SKM-1 (cell line): ENCODE results near the gene NEIL3.
"Not testable (repeated sequence)": the region's sequence is repeated elsewhere in the genome, so short reads cannot be mapped to it uniquely, and the experiment has no call there.

Source experiments
- DNase-seq: peaks from one replicate; lab custom pipeline; 2025; ENCODE audit not compliant: unreplicated experiment; lab: John Stamatoyannopoulos, UW

The NEIL3 gene

DNA sequence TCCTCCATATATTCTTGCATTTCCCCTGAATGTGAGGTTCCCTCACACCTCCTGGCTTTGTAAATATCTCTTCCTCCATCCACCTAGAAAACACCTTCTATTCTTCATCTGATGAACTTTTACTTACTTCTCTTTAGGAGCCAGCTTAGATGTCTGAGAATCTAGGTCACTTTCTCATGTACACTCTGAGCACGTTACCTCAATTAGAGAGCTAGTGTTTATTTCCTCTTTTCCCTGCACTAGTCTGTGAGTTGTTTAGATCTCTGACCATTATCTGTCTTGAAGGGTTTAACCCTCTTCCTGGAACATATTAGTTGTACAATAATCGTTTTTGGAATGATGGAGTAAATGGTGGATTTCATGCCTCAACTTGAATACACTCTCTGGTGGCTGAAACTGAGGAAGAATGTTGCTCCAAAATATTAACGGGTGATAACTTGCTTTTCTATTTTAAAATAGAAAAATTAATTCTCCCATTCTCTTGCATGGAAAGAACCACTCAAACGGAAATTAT, 8.5 kb upstream of the NEIL3 start:
- DNase-seq: peak; percentile 62

DNA sequence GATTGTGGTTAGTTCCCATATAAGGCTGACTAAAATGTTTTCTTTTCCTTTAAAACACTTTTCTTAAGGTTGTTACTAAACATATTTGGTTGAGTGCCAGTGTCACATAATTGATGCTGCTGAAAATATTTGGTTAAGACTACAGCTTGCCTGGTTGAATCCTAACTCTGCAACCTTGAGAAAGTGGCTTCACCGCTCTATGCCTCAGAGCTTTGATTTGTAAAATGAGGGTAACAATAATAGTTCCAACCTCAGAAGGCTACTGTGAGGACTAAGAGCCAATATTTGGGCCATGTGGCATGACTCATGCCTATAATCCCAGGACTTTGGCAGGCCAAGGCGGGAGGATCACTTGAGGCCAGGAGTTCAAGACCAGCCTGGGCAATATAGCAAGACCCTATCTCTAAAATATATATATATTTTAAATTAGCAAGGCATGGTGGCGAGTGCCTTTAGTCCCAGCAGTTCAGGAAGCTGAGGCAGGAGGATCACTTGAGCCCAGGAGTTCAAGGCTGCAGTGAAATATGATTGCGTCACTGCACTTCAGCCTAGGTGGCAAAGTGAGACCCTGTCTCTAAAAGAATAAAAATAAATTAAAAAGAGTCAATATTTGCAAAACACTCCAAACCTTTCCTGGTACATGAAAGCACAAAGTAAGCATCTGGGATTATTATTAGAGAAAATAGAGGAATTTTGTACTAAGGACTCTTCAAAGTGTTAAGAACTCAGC, 7.1 kb upstream of the NEIL3 start:
- DNase-seq: no peak

GRCh38 chr4:177304094-177304493, 5.6 kb upstream of the NEIL3 start:
- no peak for DNase-seq

DNA sequence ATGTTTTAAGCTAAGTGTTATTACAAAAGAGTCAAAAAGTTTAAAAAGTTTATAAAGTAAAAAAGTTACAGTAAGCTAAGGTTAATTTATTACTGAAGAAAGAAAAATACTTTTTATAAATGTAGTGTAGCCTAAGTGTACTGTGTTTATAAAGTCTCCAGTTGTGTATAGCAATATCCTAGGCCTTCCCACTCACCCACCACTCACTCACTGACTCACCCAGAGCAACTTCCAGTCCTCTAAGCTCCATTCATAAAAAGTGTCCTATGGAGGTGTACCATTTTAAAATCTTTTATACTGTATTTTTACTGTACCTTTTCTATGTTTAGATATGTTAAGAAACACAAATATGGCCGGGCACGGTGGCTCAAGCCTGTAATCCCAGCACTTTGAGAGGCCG, 4.8 kb upstream of the NEIL3 start:
- DNase-seq: not testable (repeated sequence)

DNA sequence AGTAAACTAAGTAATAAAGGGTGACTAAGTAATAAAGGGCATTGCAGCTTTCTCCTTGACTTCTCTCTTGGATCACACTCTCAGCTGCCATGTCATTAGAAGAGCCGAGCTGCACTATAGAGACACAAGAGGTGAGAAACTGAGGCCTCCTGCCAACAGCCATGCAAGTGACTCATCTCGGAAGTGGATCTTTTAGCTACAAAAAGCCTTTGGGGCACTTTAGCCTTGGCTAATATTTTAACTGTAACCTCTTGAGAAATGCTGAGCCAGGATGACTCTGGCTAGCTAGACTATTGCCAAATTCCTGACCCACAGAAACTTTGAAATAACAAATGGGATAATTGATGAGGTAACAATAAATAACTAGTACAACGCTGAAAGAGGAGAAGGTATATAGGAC, 1.5 kb upstream of the NEIL3 start:
- DNase-seq: peak; percentile 65

- DNase-seq: no peak
These were observed 690 bp upstream of the NEIL3 start for GRCh38 chr4:177308847-177309521.

DNA sequence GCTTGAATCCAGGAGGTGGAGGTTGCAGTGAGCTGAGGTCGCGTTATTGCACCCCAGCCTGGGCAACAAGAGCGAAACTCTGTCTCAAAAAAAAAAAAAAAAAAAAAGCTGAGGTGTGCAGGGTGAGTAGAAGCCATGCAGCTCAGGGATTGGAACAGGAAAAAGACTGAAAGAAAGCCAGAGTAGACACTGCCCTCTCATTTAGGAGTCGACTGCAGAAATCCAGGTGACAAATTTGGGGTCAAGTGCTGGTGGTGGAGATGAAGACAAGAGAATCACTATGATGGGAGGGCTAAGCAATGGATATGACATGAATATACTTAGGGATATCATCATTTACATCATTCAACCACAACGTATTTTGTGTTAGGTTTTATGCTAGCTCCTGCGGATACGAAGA, 1.9 kb downstream of the NEIL3 start:
- no peak for DNase-seq

DNA sequence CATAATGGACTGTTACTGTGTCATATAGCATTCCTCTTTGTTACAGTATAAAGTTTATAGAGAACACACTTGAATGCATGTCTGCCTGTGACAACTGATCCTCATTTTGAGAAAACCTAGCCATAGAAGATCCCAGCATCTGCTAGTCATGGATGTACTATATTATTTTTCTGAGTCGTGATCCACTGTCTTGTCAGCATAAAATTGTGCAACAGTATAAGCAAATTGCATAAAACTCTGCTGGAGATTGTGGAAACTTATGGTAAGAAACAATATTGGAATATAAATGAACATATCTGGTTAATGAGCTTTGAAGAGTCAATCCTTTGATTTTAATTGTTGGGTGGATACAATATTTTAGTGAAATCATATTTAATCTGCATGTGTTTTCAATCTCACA, 3.6 kb downstream of the NEIL3 start:
- no peak for DNase-seq

DNA sequence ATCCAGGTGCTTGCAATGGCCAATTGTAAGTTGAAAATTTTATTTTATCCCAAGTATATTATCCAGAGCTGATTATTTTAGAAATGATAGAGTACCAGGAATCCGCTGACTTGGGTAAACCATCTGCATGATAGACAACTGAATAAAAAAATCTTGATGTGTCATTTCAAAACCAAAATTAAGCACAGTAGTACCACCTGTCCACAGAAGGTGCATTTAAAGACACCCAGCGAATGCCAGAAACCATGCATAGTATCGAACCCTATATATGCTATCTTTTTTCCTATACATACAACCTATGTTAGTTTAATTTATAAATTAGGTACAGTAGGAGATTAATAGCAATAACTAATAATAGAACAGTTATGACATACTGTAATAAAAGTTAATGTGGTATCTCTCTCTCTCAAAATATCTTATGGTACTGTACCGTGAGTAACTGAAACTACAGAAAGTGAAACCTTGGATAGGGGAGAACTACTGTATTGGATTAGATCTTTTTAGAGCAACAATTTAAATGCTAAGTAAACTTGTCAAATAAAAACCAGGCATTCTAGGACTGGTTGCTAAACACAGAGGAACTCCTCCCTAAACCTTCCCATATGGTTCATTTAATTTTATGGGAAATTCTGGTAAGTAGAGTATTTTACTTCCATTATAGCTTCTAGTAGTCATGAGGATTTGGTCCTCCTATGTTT, 6.2 kb downstream of the NEIL3 start:
- no peak for DNase-seq

GRCh38 chr4:177320721-177321120, 11.0 kb downstream of the NEIL3 start:
- no peak for DNase-seq

- no peak for DNase-seq
These were observed 12.0 kb downstream of the NEIL3 start for GRCh38 chr4:177321647-177322046.

GRCh38 chr4:177322266-177322665, 12.6 kb downstream of the NEIL3 start:
- DNase-seq: no peak

DNA sequence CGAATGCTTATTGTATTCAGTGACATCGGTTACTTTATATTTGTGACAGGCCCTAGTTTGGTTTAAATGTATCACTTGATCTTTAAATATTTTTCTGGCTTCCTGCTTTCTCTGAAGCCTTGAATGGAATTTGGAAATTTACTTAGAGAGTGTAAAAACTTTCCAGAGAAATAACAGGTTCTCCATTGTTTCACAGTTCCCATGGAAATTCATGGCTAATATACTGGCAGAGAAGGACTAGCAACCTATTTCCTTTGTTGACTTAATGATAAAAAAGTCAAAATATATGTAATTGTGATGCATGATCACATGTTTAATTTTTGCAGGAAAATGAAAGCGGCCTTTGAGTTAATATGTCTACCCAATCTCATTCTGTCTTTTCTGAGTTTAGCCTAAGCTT, 13.2 kb downstream of the NEIL3 start:
- no peak for DNase-seq

DNA sequence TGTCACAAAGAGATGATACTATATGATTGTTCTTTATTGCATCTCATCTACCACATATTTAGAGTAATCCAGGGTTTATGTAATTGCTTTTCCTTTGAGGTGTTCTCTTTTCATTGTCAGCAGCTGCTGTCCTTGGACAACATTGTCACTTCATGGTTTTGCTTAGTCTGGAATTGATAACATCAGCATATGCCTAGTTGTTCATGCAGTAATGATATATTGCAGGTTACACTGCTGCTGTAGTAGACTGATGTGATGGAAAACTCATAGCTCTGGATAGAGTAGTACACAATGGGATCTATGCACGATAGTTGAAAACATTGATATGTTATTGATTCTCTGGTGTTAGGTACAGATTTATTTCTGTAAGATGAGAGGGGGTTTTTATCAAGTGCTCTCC, 13.7 kb downstream of the NEIL3 start:
- DNase-seq: no peak

DNA sequence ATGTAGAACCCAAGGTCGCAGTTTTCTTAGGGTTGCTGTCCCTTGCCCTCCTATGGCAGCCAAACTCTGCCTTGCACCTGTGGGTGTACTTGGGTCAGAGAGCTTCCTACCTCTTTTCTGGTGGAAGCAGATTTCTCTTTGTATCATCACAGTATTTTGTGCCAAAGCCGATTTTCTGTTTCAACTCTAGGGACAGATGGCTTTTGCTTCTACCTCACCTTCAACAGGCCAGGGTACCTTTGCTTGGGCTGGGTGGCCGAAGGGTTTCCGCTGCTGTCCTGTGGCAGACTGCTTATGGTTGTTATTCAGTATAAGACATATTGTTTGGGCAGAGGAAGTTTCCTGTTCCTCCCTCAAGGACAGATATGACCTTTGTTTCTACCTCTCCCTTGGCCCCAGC, 22.4 kb downstream of the NEIL3 start:
- no peak for DNase-seq

DNA sequence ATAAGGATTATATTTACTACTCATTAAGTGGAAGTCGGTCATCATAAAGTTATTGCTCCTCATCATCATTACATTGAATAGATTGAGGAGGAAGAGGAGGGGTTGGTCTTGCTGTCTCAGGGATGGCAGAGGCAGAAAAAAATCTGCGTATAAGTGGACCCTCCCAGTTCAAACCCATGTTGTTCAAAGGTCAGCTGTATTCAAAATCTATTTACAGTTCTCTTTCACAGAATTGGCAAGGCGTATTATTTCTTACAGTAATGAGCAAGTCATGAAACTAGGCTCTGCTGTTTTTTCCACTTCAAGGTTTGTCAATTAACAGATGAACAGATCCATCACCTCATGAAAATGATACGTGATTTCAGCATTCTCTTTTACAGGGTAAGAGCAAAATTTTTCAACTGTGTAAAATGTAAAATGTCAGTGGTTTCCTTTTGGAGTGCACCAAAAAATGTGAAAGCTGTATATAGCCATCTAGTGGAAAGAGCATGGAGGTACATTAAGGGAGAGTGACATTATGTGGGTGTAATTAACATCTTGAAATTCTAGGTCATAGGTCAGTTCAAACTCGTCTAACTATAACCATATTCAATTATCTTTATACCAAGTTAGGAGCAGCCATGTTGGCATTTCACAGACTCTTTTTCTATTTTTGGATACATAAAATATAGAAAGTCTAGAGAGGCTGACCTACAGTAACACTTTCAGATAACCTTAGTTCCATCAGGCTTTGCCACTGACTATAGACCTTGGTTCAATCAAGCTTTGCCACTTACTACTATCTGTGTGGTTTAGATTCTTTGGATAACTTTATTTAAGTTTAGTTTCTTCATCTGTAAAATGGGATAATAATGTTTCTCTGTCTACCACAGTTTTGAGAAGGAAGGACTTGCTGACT, 30.1 kb downstream of the NEIL3 start:
- peak; percentile 18 for DNase-seq

- no peak for DNase-seq
These were observed 38.7 kb downstream of the NEIL3 start for GRCh38 chr4:177348348-177348747.

DNA sequence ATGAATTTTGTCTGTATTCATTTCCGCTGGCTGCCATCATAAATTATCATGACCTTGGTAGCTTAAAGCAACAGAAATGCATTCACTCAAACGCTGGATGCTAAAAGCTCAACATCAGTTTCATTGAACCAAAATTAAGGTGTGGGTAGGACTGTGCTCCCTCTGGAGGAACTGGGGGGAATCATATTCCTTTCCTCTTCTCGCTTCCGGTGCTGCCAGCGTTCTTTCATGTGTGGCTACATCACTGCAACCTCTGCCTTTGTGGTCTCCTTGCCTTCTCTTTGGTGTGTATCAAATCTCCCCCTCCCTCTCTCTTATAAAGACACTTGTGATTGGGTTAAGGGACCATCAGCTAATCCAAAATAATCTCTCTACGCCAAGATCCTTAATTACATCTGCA, 39.5 kb downstream of the NEIL3 start:
- no peak for DNase-seq

- DNase-seq: no peak
These were observed 42.1 kb downstream of the NEIL3 start for GRCh38 chr4:177351622-177352244.

GRCh38 chr4:177356206-177356605, 46.5 kb downstream of the NEIL3 start:
- DNase-seq: no peak

DNA sequence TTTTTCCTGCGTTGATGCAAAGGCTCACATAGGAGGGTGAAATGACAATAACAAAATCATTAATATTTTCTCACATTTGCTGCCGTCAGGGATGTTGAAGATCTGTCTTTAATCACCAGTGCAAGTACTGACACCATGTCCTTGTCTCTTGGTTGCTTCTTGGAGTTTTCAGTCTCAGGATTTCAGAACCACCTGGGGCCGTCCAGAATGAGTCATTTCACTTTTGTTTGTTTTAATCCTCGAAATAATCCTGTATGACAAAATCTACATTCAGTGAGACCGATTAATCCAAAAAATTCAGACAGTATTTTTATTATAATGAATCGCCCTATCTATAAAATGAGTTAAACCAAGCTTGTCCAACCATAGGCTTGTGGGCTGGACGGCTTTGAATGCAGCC, 47.2 kb downstream of the NEIL3 start:
- no peak for DNase-seq
